GM12878 (cell line): ENCODE results near the gene FIGNL2. TPM values are rescaled to one million over a fixed set of nuclear protein-coding genes. Genes with fewer than 3 reads are reported as not detected.

Source experiments
- ATAC-seq: fragments of 200-7000 bp; cut with Tn5 transposase; 3 replicates; pipeline ENCODE4 v1.9.1; 2020; ENCODE audit warnings: mild to moderate bottlenecking, moderate library complexity
- BruUV-seq: library from RNA; stranded (reverse); fragments of 400-500 nt; replicated peaks from 2 replicates; lab custom pipeline; 2021; lab: Mats Ljungman, UMichigan
- CTCF ChIA-PET: fragments of 300-600 bp; sonication (Branson Sonifier 250); formaldehyde crosslinking; extraction: SDS; loops from one replicate; lab custom pipeline; 2021; ENCODE audit warnings: inconsistent platforms; lab: Yijun Ruan, JAX
- POLR2A ChIA-PET: fragments of 350-600 bp; formaldehyde crosslinking; extraction: SDS; loops from one replicate; lab custom pipeline; 2021; ENCODE audit warnings: inconsistent platforms; lab: Charles Lee
- RAD21 ChIA-PET: fragments of 300-600 bp; sonication (Branson Sonifier 250); formaldehyde crosslinking; loops from one replicate; lab custom pipeline; 2023; ENCODE audit warnings: antibody characterized with exemption; ENCODE audit not compliant: unreplicated experiment; lab: Charles Lee
- SMC1A ChIA-PET: fragments of 300-600 bp; sonication (Branson Sonifier 250); formaldehyde crosslinking; loops from one replicate; lab custom pipeline; 2023; ENCODE audit not compliant: unreplicated experiment, uncharacterized antibody; lab: Charles Lee
- DNase-seq: peaks from one replicate; pipeline ENCODE4 v3.0.0-alpha.2; 2011; ENCODE audit warnings: low read depth, low spot score
- FAIRE-seq: peaks from 3 replicates; lab custom pipeline; 2011; peaks lifted over from hg19 to GRCh38; lab: Jason Lieb, UNC
- H2AFZ ChIP-seq: 2 replicates; pipeline ENCODE4 v1.6.0; 2011; ENCODE audit warnings: low read depth, low read length, control low read depth; ENCODE audit not compliant: control insufficient read depth
- H3K27ac ChIP-seq: 2 replicates; pipeline ENCODE4 v1.5.1; 2011; ENCODE audit warnings: control low read depth; ENCODE audit not compliant: control insufficient read depth, insufficient read depth
- H3K27me3 ChIP-seq, 2 experiments: replicated peaks in 1 of 2; 2 replicates each; pipeline versions ENCODE4 v1.6.0 to v1.6.1; 2011; ENCODE audit warnings: low read length in 1 of 2; ENCODE audit not compliant: control insufficient read depth in 2 of 2, insufficient read depth in 2 of 2
- H3K36me3 ChIP-seq, 2 experiments: 2 replicates each; pipeline ENCODE4 v1.5.1; 2011; ENCODE audit warnings: low read length in 1 of 2; ENCODE audit not compliant: control insufficient read depth in 2 of 2, insufficient read depth in 2 of 2
- H3K4me1 ChIP-seq: 2 replicates; pipeline ENCODE4 v1.6.1; 2011; ENCODE audit warnings: mild to moderate bottlenecking, low read length, moderate library complexity, mixed read lengths; ENCODE audit not compliant: control insufficient read depth, insufficient read depth
- H3K4me2 ChIP-seq: 2 replicates; pipeline ENCODE4 v1.6.0; 2011; ENCODE audit warnings: control low read depth; ENCODE audit not compliant: control insufficient read depth, insufficient read depth
- H3K4me3 ChIP-seq: fragments of 200-600 bp; sonication (generic); 2 replicates; pipeline ENCODE4 v1.5.1; 2016
- H3K79me2 ChIP-seq: 2 replicates; pipeline ENCODE4 v1.6.0; 2011; ENCODE audit warnings: low read length; ENCODE audit not compliant: control insufficient read depth, insufficient read depth
- H3K9ac ChIP-seq: 2 replicates; pipeline ENCODE4 v1.8.0; 2011; ENCODE audit warnings: low read length, control low read depth, mixed read lengths; ENCODE audit not compliant: control insufficient read depth, insufficient read depth
- H3K9me3 ChIP-seq: replicated peaks from 3 replicates; pipeline ENCODE4 v1.5.1; 2011; ENCODE audit warnings: mild to moderate bottlenecking, low read length; ENCODE audit not compliant: control insufficient read depth, insufficient read depth
- H4K20me1 ChIP-seq: 2 replicates; pipeline ENCODE4 v1.6.0; 2011; ENCODE audit not compliant: control insufficient read depth, insufficient read depth
- ASH2L ChIP-seq: fragments of 300-600, 200-600 bp; sonication (generic); IDR thresholded peaks from 2 replicates; pipeline ENCODE4 v1.6.1; 2017; ENCODE audit warnings: low read depth, mild to moderate bottlenecking, borderline replicate concordance
- BCL3 ChIP-seq: IDR thresholded peaks from 2 replicates; pipeline ENCODE4 v1.6.1; 2011; ENCODE audit warnings: borderline replicate concordance, low read depth, mild to moderate bottlenecking, moderate library complexity, low read length; ENCODE audit not compliant: insufficient read depth, poor library complexity, severe bottlenecking
- CBX5 ChIP-seq: sonication (generic); IDR thresholded peaks from 2 replicates; pipeline ENCODE4 v1.6.1; 2016; ENCODE audit warnings: low read depth, moderate library complexity, mild to moderate bottlenecking, inconsistent platforms
- EED ChIP-seq: sonication (generic); IDR thresholded peaks from 2 replicates; pipeline ENCODE4 v1.6.1; 2016; ENCODE audit warnings: antibody characterized with exemption, low read depth
- HCFC1 ChIP-seq: fragments of 150-350 bp; IDR thresholded peaks from 2 replicates; pipeline ENCODE4 v1.6.1; 2014; ENCODE audit warnings: low read length
- IKZF1 ChIP-seq: fragments of 450-650 bp; conservative IDR thresholded peaks from 2 replicates; pipeline ENCODE4 v1.6.1; 2017; ENCODE audit warnings: antibody characterized with exemption, mild to moderate bottlenecking
- IRF4 ChIP-seq: IDR thresholded peaks from 2 replicates; pipeline ENCODE4 v1.6.1; 2011; ENCODE audit warnings: low read depth, low read length
- JUNB ChIP-seq: IDR thresholded peaks from 2 replicates; pipeline ENCODE4 v1.6.1; 2016; ENCODE audit warnings: antibody characterized with exemption, mild to moderate bottlenecking
- JUND ChIP-seq: IDR thresholded peaks from 2 replicates; pipeline ENCODE4 v1.6.1; 2012; ENCODE audit warnings: low read depth, mild to moderate bottlenecking, low read length, improper control_type of control experiment, moderate library complexity
- KLF5 ChIP-seq: fragments of 450-650 bp; IDR thresholded peaks from 2 replicates; pipeline ENCODE4 v1.6.1; 2014; ENCODE audit warnings: mild to moderate bottlenecking; ENCODE audit not compliant: partially characterized antibody
- LARP7 ChIP-seq: fragments of 450-650 bp; IDR thresholded peaks from 2 replicates; pipeline ENCODE4 v1.6.1; 2017; ENCODE audit warnings: mild to moderate bottlenecking
- MEF2A ChIP-seq: IDR thresholded peaks from 2 replicates; pipeline ENCODE4 v1.6.1; 2011; ENCODE audit warnings: low read depth, mild to moderate bottlenecking, low read length, moderate library complexity; ENCODE audit not compliant: insufficient read depth
- MLLT1 ChIP-seq: fragments of 450-650 bp; IDR thresholded peaks from 2 replicates; pipeline ENCODE4 v1.6.1; 2016; ENCODE audit warnings: mild to moderate bottlenecking
- MTA2 ChIP-seq: fragments of 450-650 bp; IDR thresholded peaks from 2 replicates; pipeline ENCODE4 v1.6.1; 2016; ENCODE audit warnings: low read depth, mild to moderate bottlenecking, moderate library complexity
- NR2C1 ChIP-seq: fragments of 450-650 bp; IDR thresholded peaks from 2 replicates; pipeline ENCODE4 v1.6.1; 2017; ENCODE audit warnings: antibody characterized with exemption, mild to moderate bottlenecking, moderate library complexity
- SMARCA5 ChIP-seq: fragments of 450-650 bp; IDR thresholded peaks from 2 replicates; pipeline ENCODE4 v1.6.1; 2017; ENCODE audit warnings: mild to moderate bottlenecking
- SUPT20H ChIP-seq: IDR thresholded peaks from 2 replicates; pipeline ENCODE4 v1.6.1; 2011; ENCODE audit warnings: low read depth, mild to moderate bottlenecking, low read length, moderate library complexity, borderline replicate concordance; ENCODE audit not compliant: control insufficient read depth
- ZBTB11 ChIP-seq: fragments of 450-650 bp; formaldehyde crosslinking; IDR thresholded peaks from 2 replicates; pipeline ENCODE4 v1.5.0; 2022; ENCODE audit warnings: mild to moderate bottlenecking, missing genetic modification characterization
- ZNF207 ChIP-seq: fragments of 450-650 bp; IDR thresholded peaks from 2 replicates; pipeline ENCODE4 v1.6.1; 2014; ENCODE audit warnings: antibody characterized with exemption, mild to moderate bottlenecking, borderline replicate concordance
- ZNF24 ChIP-seq: fragments of 450-650 bp; IDR thresholded peaks from 2 replicates; pipeline ENCODE4 v1.6.1; 2017; ENCODE audit warnings: antibody characterized with exemption, mild to moderate bottlenecking
- WGBS: methylation state at CpG from one replicate; pipeline ENCODE4 v1.1.6; 2016; ENCODE audit warnings: low lambda C conversion rate; ENCODE audit not compliant: insufficient replicate concordance, insufficient coverage; ENCODE audit errors: missing lambda C conversion rate; 5-methylcytosine and 5-hydroxymethylcytosine counted together
- in situ Hi-C: fragments of 300-500 bp; cut with MboI; formaldehyde crosslinking; loops from 9 replicates; pipeline ENCODE4 v1.14.3; 2018; ENCODE audit warnings: mixed read lengths
- intact Hi-C: fragments of 100-400 bp; cut with micrococcal nuclease; formaldehyde crosslinking; loops from one replicate; pipeline ENCODE4 v1.14.2; 2022; ENCODE audit not compliant: unreplicated experiment
- polyA plus RNA-seq, 11 experiments: library from polyadenylated mRNA; depleted of rRNA in 4 of 11; unstranded in 6 of 11; stranded (reverse) in 5 of 11; fragments of >200 nt; fragmentation: Nextera tagmentation in 4 of 11; fragmentation: Illumina TruSeq in 1 of 11; extraction: Ambion mirVana in 4 of 11; extraction: Trizol in 1 of 11; gene quantifications; 1 replicate in 1 of 11; 2 replicates in 10 of 11; pipeline versions ENCODE4 v1.2.1 to v1.2.3, GENCODE V29; 2011 to 2016; ENCODE audit warnings: inconsistent platforms in 2 of 11, missing spikeins in 2 of 11, low read depth in 1 of 11
- total RNA-seq, 4 experiments: library from RNA; depleted of rRNA in 3 of 4; stranded (reverse); fragments of >200 nt in 3 of 4; fragmentation: Illumina TruSeq in 1 of 4; extraction: Trizol in 1 of 4; gene quantifications; 2 replicates each; pipeline versions ENCODE4 v1.2.1 to v1.2.3, GENCODE V29; 2013 to 2021

The FIGNL2 gene
- total and polyA plus RNA-seq, 10 of the 15 experiments (the other 5 are each of a cell fraction or from before 2014, with no cell fraction given) = not detected

GRCh38 chr12:51806896-51807295 lies 41.6 kb downstream of the FIGNL2 start (continued):
- TF ChIP-seq MEF2A = no peak
- no peak for TF ChIP-seq ASH2L
- no peak for TF ChIP-seq BCL3
- no peak for TF ChIP-seq JUNB
- no peak for TF ChIP-seq CBX5
- no peak for TF ChIP-seq SUPT20H
- no peak for TF ChIP-seq SMARCA5

GRCh38 chr12:51801027-51801426 lies 47.5 kb downstream of the FIGNL2 start:
- Histone ChIP-seq H3K4me3 (no peak overlapping the region), H3K36me3 (no peaks in the 10 kb centered on the region), H3K9ac (no peak overlapping the region), H3K27ac (no peak overlapping the region), H2AFZ (no peak overlapping the region), H3K79me2 (no peaks in the 10 kb centered on the region), H4K20me1 (no peaks in the 10 kb centered on the region), H3K4me2 (no peak overlapping the region), H3K4me1 (no peaks in the 10 kb centered on the region), H3K27me3 (peaks cover 0 to 2% of the 10 kb centered on the region in 2 experiments; a peak in 1 of 4 replicates), H3K9me3 (no peaks in the 10 kb centered on the region)
- no peak for ATAC-seq
- CTCF ChIA-PET = interaction anchor here (1.1 to 1.4 kb wide), 2 partner anchors 73 to 269 kb away, joined by 3 read pairs; no protein-coding TSS in a partner anchor
- no peak for DNase-seq
- RAD21 ChIA-PET = no interaction called here
- BruUV-seq = no TSS peak
- WGBS = 0% methylated on average over 1 of the region's 1 CpG
- intact Hi-C loops = no loop called here
- no peak for FAIRE-seq
- POLR2A ChIA-PET = no interaction called here
- in situ Hi-C loops = no loop called here
- SMC1A ChIA-PET = no interaction called here
- TF ChIP-seq LARP7 = no peak
- TF ChIP-seq HCFC1 = no peak
- TF ChIP-seq ZBTB11 (CRISPR knock-in tag) = no peak
- TF ChIP-seq MTA2 = no peak
- no peak for TF ChIP-seq KLF5
- no peak for TF ChIP-seq EED
- no peak for TF ChIP-seq ZNF207
- TF ChIP-seq ZNF24 = no peak
- TF ChIP-seq IKZF1 = no peak
- TF ChIP-seq MLLT1 = no peak
- no peak for TF ChIP-seq JUND
- no peak for TF ChIP-seq NR2C1
- no peak for TF ChIP-seq IRF4
